AG09309 (cell line): ENCODE data around the gene TBPL2.
"Not testable (repeated sequence)": the region's sequence is repeated elsewhere in the genome, so short reads cannot be mapped to it uniquely, and the experiment has no call there.

Source experiments
- DNase-seq: peaks from one replicate; pipeline ENCODE4 v3.0.0-alpha.2; 2010; ENCODE audit warnings: low read depth
- H3K4me3 ChIP-seq: 2 replicates; pipeline ENCODE4 v1.5.1; 2011; ENCODE audit warnings: mild to moderate bottlenecking, low read depth, low read length, moderate library complexity; ENCODE audit not compliant: control insufficient read depth
- CTCF ChIP-seq: IDR thresholded peaks from 2 replicates; pipeline ENCODE4 v1.5.1; 2011; ENCODE audit warnings: mild to moderate bottlenecking, low read depth, low read length, inconsistent platforms; ENCODE audit not compliant: insufficient read depth, control insufficient read depth; ENCODE audit errors: missing control alignments

The TBPL2 gene

DNA sequence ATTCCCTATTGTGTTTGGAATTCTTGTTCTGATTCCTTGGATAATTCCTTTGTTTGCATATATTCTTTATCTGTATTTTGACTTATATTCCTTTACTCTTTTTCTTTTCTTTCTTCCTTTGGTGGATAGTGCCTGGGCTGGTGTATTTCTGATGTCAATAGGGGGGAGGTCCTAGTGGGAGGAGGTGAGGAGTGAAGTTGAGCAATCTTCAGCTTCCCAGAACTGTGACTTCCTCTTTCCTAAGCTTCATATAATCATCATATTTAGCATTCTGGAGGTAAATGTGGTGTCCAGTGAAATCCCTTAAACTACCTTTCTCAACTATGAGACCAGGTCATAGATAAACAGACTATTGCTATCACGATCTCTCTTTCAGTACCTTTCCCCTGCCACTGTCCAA lies 29.6 kb upstream of the TBPL2 start:
- no peak overlapping the region for H3K4me3 ChIP-seq
- TF ChIP-seq CTCF, result no peak
- no peak for DNase-seq

- no peak for TF ChIP-seq CTCF
- no peak overlapping the region for H3K4me3 ChIP-seq
- no peak for DNase-seq
Measured at GRCh38 chr14:55467307-55467706, 26.9 kb upstream of the TBPL2 start.

DNA sequence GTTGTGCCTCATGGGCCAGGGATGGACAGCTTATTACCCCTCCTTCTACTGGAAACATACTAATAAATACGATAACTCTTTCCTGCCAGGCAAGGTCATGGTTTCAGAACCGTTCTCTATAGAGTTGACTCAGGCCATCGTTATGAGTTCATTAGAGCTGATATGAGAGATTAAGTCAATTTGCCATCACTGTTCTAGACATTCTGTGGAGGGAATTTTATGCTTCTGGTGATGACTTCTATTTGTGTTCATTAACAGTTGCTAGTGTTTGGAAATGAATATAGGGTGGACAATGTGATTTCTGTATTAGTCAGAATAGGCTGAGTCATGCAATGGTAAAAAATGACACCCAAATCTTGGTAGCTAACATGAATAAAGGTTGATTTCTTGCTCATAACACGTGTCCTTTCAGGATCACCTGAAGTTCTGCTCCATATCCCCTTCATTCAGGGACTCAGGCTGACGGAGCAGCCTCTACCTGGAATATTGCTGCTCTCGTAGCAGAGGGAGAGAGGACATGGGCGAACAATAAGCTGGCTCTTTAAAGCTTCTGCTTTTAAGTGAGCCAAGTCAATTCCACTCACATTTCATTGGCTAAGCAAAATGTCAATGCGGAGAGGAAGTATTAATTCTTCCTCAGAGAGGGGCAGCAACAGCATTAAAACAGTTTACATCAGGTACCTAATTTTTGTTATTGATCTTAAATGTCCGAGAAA lies 18.5 kb upstream of the TBPL2 start:
- H3K4me3 ChIP-seq, result no peak overlapping the region
- no peak for DNase-seq
- TF ChIP-seq CTCF, result no peak

DNA sequence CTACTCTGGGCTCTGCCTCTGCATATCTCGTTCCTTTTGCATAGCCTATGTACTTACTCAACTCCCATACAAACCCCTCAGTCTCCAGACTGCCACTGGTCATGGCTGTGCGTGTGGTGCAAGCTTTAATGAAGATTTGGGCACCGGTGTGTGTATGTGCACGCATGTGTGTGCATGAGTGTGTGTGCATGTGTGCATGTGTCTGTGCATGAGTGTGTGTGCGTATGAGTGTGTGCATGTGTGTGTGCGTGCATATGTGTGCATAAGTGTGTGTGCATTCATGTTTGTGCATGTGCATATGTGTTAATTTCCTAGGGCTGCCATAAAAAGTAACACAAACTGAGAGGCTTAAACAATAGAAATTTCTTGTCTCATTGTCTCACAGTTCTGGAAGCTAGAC lies 17.1 kb upstream of the TBPL2 start:
- no peak overlapping the region for H3K4me3 ChIP-seq
- TF ChIP-seq CTCF, result no peak
- no peak for DNase-seq

DNA sequence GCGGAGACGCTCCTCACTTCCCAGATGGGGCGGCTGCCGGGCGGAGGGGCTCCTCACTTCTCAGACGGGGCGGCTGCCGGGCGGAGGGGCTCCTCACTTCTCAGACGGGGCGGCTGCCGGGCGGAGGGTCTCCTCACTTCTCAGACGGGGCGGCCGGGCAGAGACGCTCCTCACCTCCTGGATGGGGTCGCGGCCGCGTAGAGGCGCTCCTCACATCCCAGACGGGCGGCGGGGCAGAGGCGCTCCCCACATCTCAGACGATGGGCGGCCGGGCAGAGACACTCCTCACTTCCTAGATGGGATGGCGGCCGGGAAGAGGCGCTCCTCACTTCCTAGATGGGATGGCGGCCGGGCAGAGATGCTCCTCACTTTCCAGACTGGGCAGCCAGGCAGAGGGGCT lies 16.0 kb upstream of the TBPL2 start:
- DNase-seq, H3K4me3 ChIP-seq: not testable (repeated sequence)

GRCh38 chr14:55454264-55455002 lies 14.0 kb upstream of the TBPL2 start:
- TF ChIP-seq CTCF, result no peak
- no peak for DNase-seq
- no peak overlapping the region for H3K4me3 ChIP-seq

GRCh38 chr14:55451950-55452349 lies 11.5 kb upstream of the TBPL2 start:
- DNase-seq, result no peak
- no peak overlapping the region for H3K4me3 ChIP-seq
- no peak for TF ChIP-seq CTCF
